Astrocyte of the cerebellum (primary cell): ENCODE measurements around the gene SH3PXD2B.
A peak's percentile ranks its signal among the peaks of the same experiment; 100 is the strongest.
"Not testable (repeated sequence)": the region's sequence is repeated elsewhere in the genome, so short reads cannot be mapped to it uniquely, and the experiment has no call there.

Experiments
- DNase-seq: peaks from one replicate; pipeline ENCODE4 v3.0.0-alpha.2; 2011; ENCODE audit warnings: low read depth
- H3K4me3 ChIP-seq: 2 replicates; pipeline ENCODE4 v1.5.1; 2011; ENCODE audit warnings: mild to moderate bottlenecking, low read depth, low read length, moderate library complexity
- CTCF ChIP-seq: IDR thresholded peaks from 2 replicates; pipeline ENCODE4 v1.5.1; 2012; ENCODE audit warnings: low read length, low read depth, moderate library complexity, mild to moderate bottlenecking; ENCODE audit errors: missing control alignments
- in situ Hi-C: cut with HindIII; loops from 2 replicates; pipeline ENCODE4 v1.10.0; 2017; ENCODE audit warnings: low sequenced_read_pairs

Gene SH3PXD2B

GRCh38 chr5:172410662-172411483 lies 43.5 kb downstream of the SH3PXD2B start:
- H3K4me3 ChIP-seq, result no peak overlapping the region
- in situ Hi-C loops, result no loop called here
- no peak for TF ChIP-seq CTCF
- no peak for DNase-seq

GRCh38 chr5:172410160-172410559 lies 44.2 kb downstream of the SH3PXD2B start:
- in situ Hi-C loops, result no loop called here
- no peak overlapping the region for H3K4me3 ChIP-seq
- DNase-seq, result peak; percentile 79
- no peak for TF ChIP-seq CTCF

GRCh38 chr5:172409477-172409876 lies 44.8 kb downstream of the SH3PXD2B start:
- DNase-seq, in situ Hi-C loops, H3K4me3 ChIP-seq: not testable (repeated sequence)

GRCh38 chr5:172407822-172408221 lies 46.5 kb downstream of the SH3PXD2B start:
- DNase-seq, result peak; percentile 78
- TF ChIP-seq CTCF, result no peak
- H3K4me3 ChIP-seq, result no peak overlapping the region
- in situ Hi-C loops, result no loop called here

GRCh38 chr5:172407241-172407691 lies 47.1 kb downstream of the SH3PXD2B start:
- in situ Hi-C loops, result no loop called here
- no peak overlapping the region for H3K4me3 ChIP-seq
- no peak for DNase-seq
- TF ChIP-seq CTCF, result no peak

- no peak overlapping the region for H3K4me3 ChIP-seq
- DNase-seq, result no peak
- in situ Hi-C loops, result no loop called here
- TF ChIP-seq CTCF, result no peak
Measured at GRCh38 chr5:172405226-172406107, 48.9 kb downstream of the SH3PXD2B start.
